Adrenal gland (tissue), 12 donors: ENCODE results near the gene BRIP1. TPM values are rescaled to one million over a fixed set of nuclear protein-coding genes. Genes with fewer than 3 reads are reported as not detected.

ENCODE experiments used
- DNase-seq, 7 donors: peaks; one replicate each; pipeline ENCODE4 v3.0.0-alpha.2; 2019 to 2020
- H3K27ac ChIP-seq, 5 donors: fragments of 200-600 bp; sonication (generic) in 4 of 5; 1 replicate in 3 of 5; 2 replicates in 2 of 5; pipeline versions ENCODE4 v1.5.1 to v1.8.0; 2016 to 2020; ENCODE audit warnings: mild to moderate bottlenecking in 1 of 5
- H3K27me3 ChIP-seq: fragments of 200-600 bp; 2 replicates; pipeline ENCODE4 v1.8.0; 2021
- H3K36me3 ChIP-seq, 2 donors: fragments of 200-600 bp; replicated peaks in 1 of 2; 1 replicate in 1 of 2; 2 replicates in 1 of 2; pipeline versions ENCODE4 v1.5.1 to v1.8.0; 2018 to 2022
- H3K4me1 ChIP-seq, 2 donors: fragments of 200-600 bp; replicated peaks in 1 of 2; 1 replicate in 1 of 2; 2 replicates in 1 of 2; pipeline versions ENCODE4 v1.5.1 to v1.8.0; 2018 to 2021
- H3K4me3 ChIP-seq, 4 donors: fragments of 200-600 bp; sonication (generic) in 3 of 4; one replicate each; pipeline ENCODE4 v1.5.1; 2016 to 2018
- H3K9me3 ChIP-seq, 3 donors: fragments of 200-600 bp; sonication (generic) in 1 of 3; replicated peaks in 1 of 3; 1 replicate in 2 of 3; 2 replicates in 1 of 3; pipeline versions ENCODE4 v1.5.1 to v1.8.0; 2016 to 2021
- POLR2A ChIP-seq, 2 donors: fragments of 450-650 bp; IDR thresholded peaks; one replicate each; pipeline ENCODE4 v1.6.1; 2017; ENCODE audit warnings: antibody characterized with exemption in 2 of 2, mild to moderate bottlenecking in 2 of 2, moderate library complexity in 1 of 2
- WGBS, 4 donors: extraction: QIAGEN DNeasy Blood & Tissue Kit in 2 of 4; methylation state at CpG; one replicate each; pipeline versions ENCODE4 v1.1.5 to v1.1.7; 2013 to 2017; 5-methylcytosine and 5-hydroxymethylcytosine counted together
- intact Hi-C, 2 donors: fragments of 100-400 bp; cut with DNase I; formaldehyde crosslinking; loops; one replicate each; pipeline versions ENCODE4 v1.14.1 to v1.15.0; 2022 to 2023
- polyA plus RNA-seq, 3 donors: library from polyadenylated mRNA; stranded (reverse); fragments of 200-250 nt in 2 of 3; fragments of 350-450 nt in 1 of 3; fragmentation: Illumina TruSeq in 1 of 3; extraction: RNeasy Lipid Tissue Mini Kit (QIAGEN cat#74804) in 1 of 3; gene quantifications; one replicate each; pipeline ENCODE4 v1.2.3, GENCODE V29; 2013 to 2014
- total RNA-seq, 9 donors: library from RNA; depleted of rRNA in 4 of 9; stranded (reverse); fragments of >200 nt in 4 of 9; fragments of 120-200 nt in 1 of 9; fragmentation: NEBNext Ultra II Directional in 1 of 9; extraction: Animal tissue kit (Norgen Biotek cat#: 25700) in 1 of 9; gene quantifications; one replicate each; pipeline versions ENCODE4 v1.1.0 to v1.2.4, GENCODE V29; 2013 to 2023
- TF ChIP-seq, protein P1 (sequence below), 6 experiments: fragments of 450-650 bp in 4 of 6; fragments of 200-600 bp in 2 of 6; sonication (generic) in 1 of 6; IDR thresholded peaks; 1 replicate in 5 of 6; 2 replicates in 1 of 6; pipeline versions ENCODE4 v1.5.1 to v1.8.0; 2016 to 2021; ENCODE audit warnings: antibody characterized with exemption in 6 of 6, mild to moderate bottlenecking in 2 of 6, moderate library complexity in 1 of 6
- donor health status: healthy with polysubstance abuse.
- donor health status: Bipolar disorder and iron deficiency.
- donor health status: DM: yes; HTN: yes; CAD: no.
- donor health status: DM: no; HTN: no; CAD: no.
- donor health status: DM: no; HTN: no; CAD: no.
- donor health status: DM: yes; HTN: yes; CAD: no.

Gene BRIP1
- total and polyA plus RNA-seq, 12 donors = 0.06 to 6.9 (median 0.46) TPM

DNA sequence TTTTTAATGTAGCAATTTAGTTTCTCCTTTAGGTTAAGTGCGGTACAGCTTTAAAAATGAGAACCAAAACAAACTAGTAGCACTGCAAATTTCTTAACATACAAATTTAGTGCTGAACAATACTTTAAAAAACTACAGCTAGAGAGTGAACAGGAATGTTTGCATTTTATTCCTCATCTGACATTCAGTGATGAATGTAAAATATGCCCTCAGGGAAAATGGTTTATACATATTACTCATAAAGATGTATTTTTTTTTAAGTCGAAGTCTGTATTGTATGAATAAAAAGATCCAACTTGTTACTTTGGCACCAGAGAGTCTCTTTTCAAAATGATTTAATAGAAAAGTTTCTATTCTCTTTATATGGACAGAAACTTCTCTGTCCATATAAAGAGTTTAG lies 96.8 kb downstream of the BRIP1 start:
- TF ChIP-seq POLR2A (IDR thresholded peaks at IDR 0.05) = no peak
- TF ChIP-seq, protein P1, sequence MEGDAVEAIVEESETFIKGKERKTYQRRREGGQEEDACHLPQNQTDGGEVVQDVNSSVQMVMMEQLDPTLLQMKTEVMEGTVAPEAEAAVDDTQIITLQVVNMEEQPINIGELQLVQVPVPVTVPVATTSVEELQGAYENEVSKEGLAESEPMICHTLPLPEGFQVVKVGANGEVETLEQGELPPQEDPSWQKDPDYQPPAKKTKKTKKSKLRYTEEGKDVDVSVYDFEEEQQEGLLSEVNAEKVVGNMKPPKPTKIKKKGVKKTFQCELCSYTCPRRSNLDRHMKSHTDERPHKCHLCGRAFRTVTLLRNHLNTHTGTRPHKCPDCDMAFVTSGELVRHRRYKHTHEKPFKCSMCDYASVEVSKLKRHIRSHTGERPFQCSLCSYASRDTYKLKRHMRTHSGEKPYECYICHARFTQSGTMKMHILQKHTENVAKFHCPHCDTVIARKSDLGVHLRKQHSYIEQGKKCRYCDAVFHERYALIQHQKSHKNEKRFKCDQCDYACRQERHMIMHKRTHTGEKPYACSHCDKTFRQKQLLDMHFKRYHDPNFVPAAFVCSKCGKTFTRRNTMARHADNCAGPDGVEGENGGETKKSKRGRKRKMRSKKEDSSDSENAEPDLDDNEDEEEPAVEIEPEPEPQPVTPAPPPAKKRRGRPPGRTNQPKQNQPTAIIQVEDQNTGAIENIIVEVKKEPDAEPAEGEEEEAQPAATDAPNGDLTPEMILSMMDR (IDR thresholded peaks at IDR 0.05) = no peak
- H3K4me1 ChIP-seq = no peaks in the 10 kb centered on the region
- H3K9me3 ChIP-seq = peaks cover 0 to 11% (median 5%) of the 10 kb centered on the region in 3 donors
- no peak for DNase-seq
- H3K4me3 ChIP-seq = no peak overlapping the region
- no peak overlapping the region for H3K27ac ChIP-seq
- no peaks in the 10 kb centered on the region for H3K27me3 ChIP-seq
- WGBS, 4 donors = 79 to 92% (median 86%) methylated on average over 2 of the region's 2 CpGs
- intact Hi-C loops = no loop called here
- H3K36me3 ChIP-seq = no peaks in the 10 kb centered on the region

- DNase-seq = no peak
- WGBS, 4 donors = 90 to 98% (median 96%) methylated on average over 1 of the region's 1 CpG
- intact Hi-C loops = no loop called here
- no peak for TF ChIP-seq POLR2A (IDR thresholded peaks at IDR 0.05)
- TF ChIP-seq, protein P1 (IDR thresholded peaks at IDR 0.05) = no peak
- Histone ChIP-seq H3K4me3 (no peak overlapping the region), H3K9me3 (peaks cover 0 to 2% (median 0%) of the 10 kb centered on the region in 3 donors), H3K27me3 (no peaks in the 10 kb centered on the region), H3K4me1 (no peaks in the 10 kb centered on the region), H3K36me3 (no peaks in the 10 kb centered on the region), H3K27ac (no peak overlapping the region)
Observed at GRCh38 chr17:61764846-61765245, 98.5 kb downstream of the BRIP1 start.

DNA sequence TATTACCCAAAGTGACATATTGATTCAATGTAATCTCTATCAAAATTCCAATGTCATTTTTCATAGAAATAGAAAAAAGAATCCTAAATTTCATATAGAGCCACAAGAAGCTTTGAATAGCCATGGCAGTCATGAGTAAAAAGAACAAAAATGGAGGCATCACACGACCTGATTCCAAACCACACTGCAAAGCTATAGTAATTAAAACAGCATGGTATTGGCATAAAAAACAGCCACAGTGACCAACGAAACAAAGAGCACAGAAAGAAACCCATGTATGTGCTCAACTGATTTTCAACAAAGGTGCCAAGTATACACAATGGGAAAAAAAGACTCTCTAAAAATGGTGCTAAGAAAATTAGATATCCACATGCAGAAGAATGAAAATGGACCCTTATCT lies 101.5 kb downstream of the BRIP1 start:
- TF ChIP-seq, protein P1 (IDR thresholded peaks at IDR 0.05) = no peak
- TF ChIP-seq POLR2A (IDR thresholded peaks at IDR 0.05) = no peak
- Histone ChIP-seq H3K4me1 (no peaks in the 10 kb centered on the region), H3K27ac (no peak overlapping the region), H3K4me3 (no peak overlapping the region), H3K9me3 (peaks cover 0 to 4% (median 0%) of the 10 kb centered on the region in 3 donors), H3K27me3 (no peaks in the 10 kb centered on the region), H3K36me3 (no peaks in the 10 kb centered on the region)
- no peak for DNase-seq
- intact Hi-C loops = no loop called here
- 86 to 98% (median 93%) methylated on average over 2 of the region's 2 CpGs for WGBS, 4 donors

DNA sequence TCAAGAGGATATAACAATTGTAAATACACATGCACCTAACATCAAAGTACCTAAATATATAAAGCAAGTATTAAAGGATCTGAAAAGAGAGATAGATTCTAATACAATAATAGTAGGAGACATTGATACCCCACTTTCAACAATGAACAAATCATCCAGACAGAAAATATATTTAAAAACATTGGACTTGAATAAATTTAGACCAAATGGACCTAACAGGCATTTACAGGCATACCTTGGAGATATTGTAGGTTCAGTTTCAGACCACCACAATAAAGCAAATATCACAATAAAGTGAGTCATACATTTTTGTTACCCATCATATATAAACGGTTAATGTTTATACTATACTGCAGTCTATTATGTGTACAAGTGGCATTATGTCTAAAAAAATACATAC lies 104.0 kb downstream of the BRIP1 start:
- TF ChIP-seq POLR2A (IDR thresholded peaks at IDR 0.05) = no peak
- TF ChIP-seq, protein P1 (IDR thresholded peaks at IDR 0.05) = no peak
- Histone ChIP-seq H3K27ac (no peak overlapping the region), H3K4me3 (no peak overlapping the region), H3K36me3 (no peaks in the 10 kb centered on the region), H3K4me1 (no peaks in the 10 kb centered on the region), H3K9me3 (peaks cover 0 to 4% (median 0%) of the 10 kb centered on the region in 3 donors), H3K27me3 (no peaks in the 10 kb centered on the region)
- DNase-seq = no peak
- 95 to 98% (median 96%) methylated on average over 1 of the region's 1 CpG for WGBS, 4 donors
- intact Hi-C loops = no loop called here
